Left lung (tissue), 10 donors: ENCODE measurements around the gene CAPZA2. TPM values are rescaled to one million over a fixed set of nuclear protein-coding genes. Genes with fewer than 3 reads are reported as not detected.

Experiments
- ATAC-seq: fragments of 200-7000 bp; cut with Tn5 transposase; one replicate; pipeline ENCODE4 v1.9.1; 2020; ENCODE audit warnings: moderate library complexity
- DNase-seq, 4 donors: peaks; one replicate each; pipeline ENCODE4 v3.0.0-alpha.2; 2013 to 2020
- H3K27ac ChIP-seq, 2 donors: fragments of 200-600 bp; sonication (generic) in 1 of 2; one replicate each; pipeline versions ENCODE4 v1.5.0 to v1.8.0; 2020 to 2021
- H3K27me3 ChIP-seq, 2 donors: fragments of 200-600 bp; sonication (generic) in 1 of 2; one replicate each; pipeline versions ENCODE4 v1.5.0 to v1.8.0; 2020 to 2021
- H3K36me3 ChIP-seq, 2 donors: fragments of 200-600 bp; sonication (generic) in 1 of 2; one replicate each; pipeline versions ENCODE4 v1.5.0 to v1.8.0; 2020 to 2021
- H3K4me1 ChIP-seq, 2 donors: fragments of 200-600 bp; one replicate each; pipeline ENCODE4 v1.8.0; 2021
- H3K4me3 ChIP-seq, 2 donors: fragments of 200-600 bp; sonication (generic) in 1 of 2; one replicate each; pipeline versions ENCODE4 v1.5.0 to v1.8.0; 2020 to 2021; ENCODE audit warnings: mild to moderate bottlenecking in 1 of 2
- H3K9me3 ChIP-seq, 2 donors: fragments of 200-600 bp; sonication (generic) in 1 of 2; one replicate each; pipeline versions ENCODE4 v1.5.0 to v1.8.0; 2020 to 2021
- intact Hi-C, 2 donors: fragments of 100-400 bp; cut with DNase I; formaldehyde crosslinking; loops; one replicate each; pipeline versions ENCODE4 v1.11.2 to v1.14.2; 2022
- polyA plus RNA-seq, 6 donors: library from polyadenylated mRNA; unstranded; fragments of 120-200 nt; gene quantifications; one replicate each; pipeline ENCODE4 v1.2.1, GENCODE V29; 2013; ENCODE audit not compliant: insufficient read length in 6 of 6
- total RNA-seq, 2 donors: library from RNA; stranded (reverse); fragmentation: NEBNext Ultra II Directional; extraction: Animal tissue kit (Norgen Biotek cat#: 25700); gene quantifications; one replicate each; pipeline ENCODE4 v1.2.1, GENCODE V29; 2021
- TF ChIP-seq, protein P1 (sequence below), 2 donors: fragments of 200-600 bp; sonication (generic) in 1 of 2; IDR thresholded peaks; one replicate each; pipeline versions ENCODE4 v1.5.0 to v1.8.0; 2021; ENCODE audit warnings: antibody characterized with exemption in 2 of 2
- donor health status: DM: no; HTN: yes; CAD: no.
- donor health status: DM: no; HTN: no; CAD: no.

Gene CAPZA2
- total and polyA plus RNA-seq, 8 donors: 129 to 286 (median 155) TPM

GRCh38 chr7:116963234-116963633, 100.8 kb downstream of the CAPZA2 start:
- no peak overlapping the region for H3K27ac ChIP-seq
- no peaks in the 10 kb centered on the region for H3K36me3 ChIP-seq
- H3K4me1 ChIP-seq: no peaks in the 10 kb centered on the region
- no peak overlapping the region for H3K4me3 ChIP-seq
- DNase-seq: no peak
- TF ChIP-seq, protein P1, sequence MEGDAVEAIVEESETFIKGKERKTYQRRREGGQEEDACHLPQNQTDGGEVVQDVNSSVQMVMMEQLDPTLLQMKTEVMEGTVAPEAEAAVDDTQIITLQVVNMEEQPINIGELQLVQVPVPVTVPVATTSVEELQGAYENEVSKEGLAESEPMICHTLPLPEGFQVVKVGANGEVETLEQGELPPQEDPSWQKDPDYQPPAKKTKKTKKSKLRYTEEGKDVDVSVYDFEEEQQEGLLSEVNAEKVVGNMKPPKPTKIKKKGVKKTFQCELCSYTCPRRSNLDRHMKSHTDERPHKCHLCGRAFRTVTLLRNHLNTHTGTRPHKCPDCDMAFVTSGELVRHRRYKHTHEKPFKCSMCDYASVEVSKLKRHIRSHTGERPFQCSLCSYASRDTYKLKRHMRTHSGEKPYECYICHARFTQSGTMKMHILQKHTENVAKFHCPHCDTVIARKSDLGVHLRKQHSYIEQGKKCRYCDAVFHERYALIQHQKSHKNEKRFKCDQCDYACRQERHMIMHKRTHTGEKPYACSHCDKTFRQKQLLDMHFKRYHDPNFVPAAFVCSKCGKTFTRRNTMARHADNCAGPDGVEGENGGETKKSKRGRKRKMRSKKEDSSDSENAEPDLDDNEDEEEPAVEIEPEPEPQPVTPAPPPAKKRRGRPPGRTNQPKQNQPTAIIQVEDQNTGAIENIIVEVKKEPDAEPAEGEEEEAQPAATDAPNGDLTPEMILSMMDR (IDR thresholded peaks at IDR 0.05): no peak
- no peaks in the 10 kb centered on the region for H3K9me3 ChIP-seq
- ATAC-seq: no peak
- no peaks in the 10 kb centered on the region for H3K27me3 ChIP-seq
- intact Hi-C loops: no loop called here

DNA sequence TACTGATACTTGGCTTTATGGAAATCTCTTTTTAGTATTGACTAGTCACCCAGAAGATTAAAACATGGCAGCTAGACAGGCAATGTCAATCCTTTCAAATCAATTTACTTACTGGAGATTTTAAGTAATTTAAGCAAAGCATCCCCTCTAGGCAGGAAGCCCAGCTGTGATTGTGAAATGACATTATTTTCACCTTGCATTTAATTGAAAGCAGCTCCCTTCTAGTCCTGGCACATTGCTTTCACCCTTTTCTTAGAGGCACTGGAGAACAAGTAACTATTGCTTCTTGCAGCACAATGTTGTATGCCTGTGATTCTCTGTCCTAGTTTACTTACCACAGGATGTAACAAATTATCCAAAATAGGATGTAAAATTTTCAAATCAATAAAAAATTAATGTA, 104.2 kb downstream of the CAPZA2 start:
- Histone ChIP-seq H3K27me3 (no peaks in the 10 kb centered on the region), H3K27ac (no peak overlapping the region), H3K4me3 (no peak overlapping the region), H3K4me1 (peaks cover 4 to 19% of the 10 kb centered on the region in 2 donors), H3K36me3 (no peaks in the 10 kb centered on the region), H3K9me3 (no peaks in the 10 kb centered on the region)
- ATAC-seq (no peak), DNase-seq (no peak)
- TF ChIP-seq, protein P1 (IDR thresholded peaks at IDR 0.05): no peak
- intact Hi-C loops: no loop called here

DNA sequence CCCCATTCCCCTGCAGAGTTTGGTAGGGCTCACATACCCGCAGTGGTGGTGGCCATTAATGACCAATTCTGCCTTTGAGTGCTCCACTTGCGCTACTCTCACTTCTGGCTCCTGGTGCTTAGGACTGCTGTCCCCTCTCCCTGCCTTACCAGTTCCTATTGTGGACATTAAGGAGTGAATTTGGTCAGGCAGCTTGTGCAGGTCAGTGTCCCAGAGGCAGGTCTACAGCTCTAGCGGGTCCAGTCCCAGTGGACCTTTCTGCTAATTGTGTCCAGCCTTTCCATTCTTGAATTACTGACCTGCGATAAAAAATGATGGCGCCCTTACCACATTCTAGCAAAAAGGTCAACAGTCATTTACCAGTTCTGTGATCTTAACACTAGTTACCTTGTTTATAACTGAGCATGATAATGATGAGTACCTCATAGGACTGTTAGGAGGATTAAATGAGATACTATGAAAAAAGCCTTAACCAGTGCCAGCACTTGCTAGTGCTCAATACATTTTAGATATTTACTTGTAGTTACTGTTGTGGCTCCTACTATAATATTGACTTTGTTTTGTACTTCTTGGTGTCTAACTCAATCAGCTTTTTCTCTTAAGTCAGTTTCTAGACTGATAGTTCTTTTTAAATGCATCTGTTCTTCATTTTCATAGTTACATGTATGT, 105.0 kb downstream of the CAPZA2 start:
- DNase-seq: no peak
- H3K36me3 ChIP-seq: no peaks in the 10 kb centered on the region
- peaks cover 4 to 19% of the 10 kb centered on the region in 2 donors for H3K4me1 ChIP-seq
- TF ChIP-seq, protein P1 (IDR thresholded peaks at IDR 0.05): no peak
- ATAC-seq: no peak
- no peaks in the 10 kb centered on the region for H3K9me3 ChIP-seq
- no peak overlapping the region for H3K27ac ChIP-seq
- intact Hi-C loops: no loop called here
- H3K4me3 ChIP-seq: no peak overlapping the region
- H3K27me3 ChIP-seq: no peaks in the 10 kb centered on the region

GRCh38 chr7:116967983-116968382, 105.6 kb downstream of the CAPZA2 start:
- ATAC-seq: no peak
- H3K27me3 ChIP-seq: no peaks in the 10 kb centered on the region
- intact Hi-C loops: no loop called here
- no peak overlapping the region for H3K27ac ChIP-seq
- TF ChIP-seq, protein P1 (IDR thresholded peaks at IDR 0.05): no peak
- H3K4me3 ChIP-seq: no peak overlapping the region
- no peak for DNase-seq
- H3K36me3 ChIP-seq: no peaks in the 10 kb centered on the region
- H3K9me3 ChIP-seq: no peaks in the 10 kb centered on the region
- peaks cover 4 to 19% of the 10 kb centered on the region in 2 donors for H3K4me1 ChIP-seq

DNA sequence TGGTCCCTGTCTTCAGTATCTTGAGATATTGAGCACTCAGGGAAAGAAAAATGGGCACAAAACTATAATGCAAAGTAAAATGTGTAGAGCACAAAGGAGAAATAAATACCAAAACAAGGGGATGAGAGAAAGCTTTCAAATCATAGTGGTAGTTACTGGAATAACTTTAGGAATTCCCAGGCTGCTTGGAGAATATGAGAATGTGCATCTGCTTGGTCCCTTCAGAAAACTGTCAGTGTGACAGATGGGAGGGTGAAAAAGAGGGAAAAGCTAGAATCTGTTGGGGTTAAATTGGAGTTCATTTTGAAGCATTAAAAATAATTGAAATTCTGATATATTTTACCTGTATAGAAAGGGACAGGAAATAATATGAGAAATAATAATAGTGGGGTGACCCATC, 106.2 kb downstream of the CAPZA2 start:
- Histone ChIP-seq H3K27ac (no peak overlapping the region), H3K9me3 (no peaks in the 10 kb centered on the region), H3K36me3 (no peaks in the 10 kb centered on the region), H3K4me1 (peaks cover 4 to 19% of the 10 kb centered on the region in 2 donors), H3K27me3 (no peaks in the 10 kb centered on the region), H3K4me3 (no peak overlapping the region)
- ATAC-seq (no peak), DNase-seq (no peak)
- intact Hi-C loops: no loop called here
- TF ChIP-seq, protein P1 (IDR thresholded peaks at IDR 0.05): no peak
